ENCODE data around the gene SOX12.
A peak's percentile ranks its signal among the peaks of the same experiment; 100 is the strongest.

Gene SOX12

DNA sequence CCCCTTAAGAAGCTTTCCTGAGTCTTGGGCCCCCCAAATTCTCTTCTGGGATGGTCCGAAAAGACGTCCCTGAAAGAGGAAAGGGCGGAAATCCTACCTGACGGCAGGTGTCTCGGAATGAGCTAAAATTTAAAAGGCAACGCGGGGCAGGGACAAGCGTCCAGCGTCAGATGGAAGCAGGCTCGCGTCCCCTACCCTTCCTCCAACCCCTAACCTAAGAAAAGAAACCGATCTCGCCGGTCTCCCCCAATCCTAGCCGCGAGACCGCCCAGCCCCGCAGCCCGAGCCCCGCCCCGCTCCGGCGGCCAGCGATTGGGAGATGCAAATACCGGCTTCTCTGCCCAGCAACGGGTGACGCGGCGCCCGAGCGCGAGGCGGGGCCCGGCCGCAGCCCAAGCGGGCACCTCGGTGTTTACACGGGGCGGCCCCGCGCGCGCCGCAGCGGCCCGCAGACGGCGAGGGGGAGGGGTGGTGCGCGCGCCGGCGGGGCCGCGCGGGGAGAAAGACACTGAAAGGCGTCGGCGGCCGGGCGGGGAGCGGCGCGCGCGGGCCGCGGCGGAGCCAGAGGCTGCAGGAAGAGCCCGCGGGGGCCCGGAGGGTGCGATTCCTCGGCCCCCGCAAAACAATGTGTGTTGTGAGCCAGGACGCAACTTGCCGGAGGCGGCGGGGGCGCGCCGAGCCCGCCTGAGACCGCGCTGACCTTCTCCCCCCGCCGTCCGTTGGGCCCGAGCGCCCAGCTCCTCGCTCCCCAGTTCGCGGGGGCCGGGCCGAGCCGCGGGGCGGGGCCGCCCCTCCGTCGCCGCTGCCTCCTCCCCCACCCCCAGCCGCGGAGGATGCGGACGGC lies at the start of gene SOX12:
Gene SOX12 (plus strand): TSS at position 508 of the 844 bp plus-strand sequence. CDS start 373 bp downstream, outside the sequence.
- DNase-seq: peak; percentile 79 to 94

DNA sequence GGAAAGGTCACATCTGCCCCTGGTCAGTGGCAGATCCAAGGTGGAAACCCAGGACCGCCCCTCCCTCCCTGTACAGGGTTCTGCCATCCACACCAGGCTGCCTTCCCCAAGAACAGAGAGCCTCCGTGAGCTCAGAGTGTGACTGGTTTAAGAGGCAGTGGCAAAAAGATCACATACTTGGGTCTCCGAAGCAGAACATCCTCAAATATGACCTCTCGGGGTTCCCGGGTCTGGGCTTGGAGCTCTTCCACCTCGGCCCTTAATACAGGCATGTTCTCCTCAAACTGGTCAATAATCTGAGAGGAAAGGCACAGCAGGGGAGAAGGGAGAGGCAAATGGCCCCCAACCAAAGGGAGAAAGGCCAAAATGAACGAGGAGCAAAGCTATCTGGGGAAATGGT lies 49.6 kb upstream of the SOX12 start:
- no peak for DNase-seq

DNA sequence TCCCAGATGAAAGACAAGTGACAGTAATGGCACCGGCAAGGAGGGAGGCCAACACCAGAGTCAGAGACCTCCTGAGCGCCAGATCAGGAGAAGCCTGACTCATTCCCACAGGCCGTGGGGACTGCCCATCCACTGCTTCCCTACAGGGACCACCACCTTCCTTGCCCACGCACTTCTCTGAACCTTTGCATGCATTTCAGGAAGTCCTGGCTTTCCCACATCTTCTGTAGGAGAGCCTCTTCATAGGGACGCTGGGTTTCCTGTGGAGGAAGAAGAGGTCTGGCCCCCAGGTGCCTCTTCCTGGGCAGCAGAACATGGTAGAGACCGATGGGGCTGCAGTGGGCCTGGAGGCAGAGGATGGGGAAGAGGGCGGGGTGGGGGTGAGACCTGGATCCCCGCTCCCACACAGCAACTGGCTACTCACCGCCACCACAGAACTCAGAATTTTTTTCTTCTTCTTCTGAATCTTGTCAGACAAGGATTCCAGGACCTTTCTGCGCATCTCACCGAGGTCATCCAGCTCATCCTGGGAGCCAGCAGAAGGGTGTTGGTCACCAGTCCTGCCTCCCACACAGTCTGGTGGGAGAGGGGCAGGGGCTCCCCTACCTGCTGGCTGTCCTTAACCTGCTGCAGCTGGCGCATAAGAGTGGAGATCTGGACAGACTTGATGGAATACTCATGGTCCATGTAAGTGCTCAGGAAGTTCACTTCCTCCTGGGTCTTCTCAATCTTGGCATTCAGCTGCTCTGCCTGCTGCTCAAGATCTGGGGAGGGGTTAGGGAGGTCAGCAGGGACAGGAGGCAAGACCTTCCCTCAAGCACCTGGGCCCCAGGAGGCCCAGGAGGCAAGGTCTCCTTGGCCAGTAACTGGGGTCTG lies 48.5 kb upstream of the SOX12 start:
- DNase-seq: no peak

DNA sequence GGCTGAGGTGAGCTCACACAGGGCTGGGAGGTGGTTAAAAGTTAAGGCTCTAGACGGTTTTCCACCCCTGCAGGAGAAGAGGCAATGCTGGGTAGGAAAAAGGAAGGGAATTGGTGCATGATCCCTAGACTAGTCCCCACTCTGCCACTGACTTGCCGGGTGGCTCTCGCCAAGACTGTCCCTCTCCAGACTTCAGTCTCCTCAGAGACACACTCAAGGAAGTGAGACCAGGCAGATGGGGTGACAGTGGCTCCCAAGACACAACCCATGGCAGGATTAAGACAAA lies 47.9 kb upstream of the SOX12 start:
- no peak for DNase-seq

DNA sequence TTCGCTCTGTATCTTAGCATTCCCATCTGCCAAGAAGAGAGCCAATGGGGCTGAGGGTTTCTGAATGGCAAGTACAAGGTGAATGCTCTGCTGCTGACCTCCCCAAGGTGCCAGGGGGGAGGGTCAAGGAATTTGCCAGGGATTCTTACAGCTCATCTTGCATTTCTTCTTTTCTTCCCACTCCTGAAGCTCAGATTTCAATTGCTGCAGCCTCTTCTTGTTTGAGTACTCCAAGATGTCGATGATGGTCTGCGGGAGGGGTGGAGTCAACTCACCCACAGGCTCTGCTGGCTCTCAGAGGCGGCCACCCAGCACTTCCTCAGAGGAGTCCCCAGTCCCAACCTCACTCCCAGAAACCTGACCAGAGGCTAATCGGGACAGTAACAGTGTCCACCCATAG lies 47.2 kb upstream of the SOX12 start:
- DNase-seq: no peak

DNA sequence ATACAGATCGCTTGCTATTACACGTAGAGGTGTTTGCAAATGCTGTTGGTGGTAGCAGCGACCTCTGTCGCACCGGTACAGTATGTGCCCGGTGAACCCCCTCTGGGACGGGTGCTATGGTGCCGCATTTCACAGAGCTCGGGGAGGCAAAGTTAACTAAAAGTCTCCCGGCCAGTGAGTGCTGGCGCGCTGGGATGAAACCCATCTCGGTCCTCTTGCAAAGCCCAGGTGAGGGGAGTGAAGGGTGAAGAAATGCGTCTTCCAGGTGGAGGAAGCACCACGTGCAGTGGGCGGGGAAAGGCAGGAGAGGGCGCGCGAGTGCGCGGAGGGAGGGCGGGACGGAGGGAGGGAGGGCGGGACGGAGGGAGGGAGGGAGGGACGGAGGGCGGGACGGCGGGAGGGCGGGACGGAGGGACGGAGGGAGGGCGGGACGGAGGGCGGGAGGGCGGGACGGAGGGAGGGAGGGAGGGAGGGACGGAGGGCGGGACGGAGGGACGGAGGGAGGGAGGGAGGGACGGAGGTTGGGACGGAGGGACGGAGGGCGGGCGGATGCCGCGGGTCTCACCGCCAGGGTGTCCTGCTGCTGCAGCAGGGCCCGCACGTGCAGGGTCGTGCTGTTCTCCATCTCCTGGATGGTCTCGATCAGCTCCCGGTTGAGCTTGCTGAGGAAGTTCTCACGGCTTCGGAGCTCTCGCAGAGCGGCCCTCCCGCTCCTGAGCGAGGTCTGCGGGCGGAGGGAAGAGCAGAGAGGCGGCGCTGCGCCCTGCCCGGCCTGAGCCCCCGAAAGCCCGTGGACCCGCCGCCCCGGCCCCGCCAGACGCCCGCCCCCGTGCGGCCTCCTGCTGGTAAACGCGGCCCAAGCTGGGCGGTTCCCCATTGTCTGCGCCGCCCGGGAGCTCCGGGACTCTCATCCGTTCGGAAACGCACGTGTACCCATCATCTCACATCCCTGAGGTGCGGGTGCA lies 46.5 kb upstream of the SOX12 start:
- DNase-seq: no peak

DNA sequence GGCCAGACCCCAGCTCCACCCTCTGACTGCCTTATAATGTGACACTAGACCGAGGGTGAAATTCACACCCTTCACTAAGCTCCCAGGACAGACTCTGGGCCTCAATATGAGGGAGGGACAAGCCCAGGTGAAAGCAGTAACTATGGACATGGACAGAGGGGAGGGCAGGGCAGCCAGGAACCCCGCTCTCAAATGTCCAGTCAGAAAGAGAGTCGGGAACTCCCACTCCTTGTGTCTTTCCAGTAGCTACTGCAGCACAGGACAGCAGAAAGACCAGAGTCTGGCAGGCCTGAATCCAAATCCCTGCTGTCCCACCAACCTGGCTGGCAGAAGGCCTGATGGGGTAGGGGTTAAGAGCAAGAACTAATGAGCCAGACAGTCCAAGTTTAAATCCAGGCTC lies 41.2 kb upstream of the SOX12 start:
- no peak for DNase-seq

DNA sequence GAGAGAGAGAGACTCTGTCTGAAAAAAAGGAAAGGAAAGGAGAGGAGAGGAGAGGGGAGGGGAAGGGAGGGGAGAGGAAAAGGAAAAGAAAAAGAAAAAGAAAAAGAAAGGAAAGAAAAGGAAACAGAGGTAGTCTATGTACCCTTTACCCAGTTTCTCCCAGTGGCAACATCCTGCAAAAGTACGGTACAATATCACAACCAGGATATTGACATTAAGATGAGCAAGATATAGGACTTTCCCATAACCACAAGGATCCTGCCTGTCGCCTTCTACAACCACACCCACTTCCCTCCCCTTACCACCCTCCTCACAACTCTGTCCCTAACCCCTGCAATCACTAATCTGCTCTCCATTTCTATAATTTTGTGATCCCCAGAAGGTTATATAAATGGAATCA lies 38.8 kb upstream of the SOX12 start:
- DNase-seq: peak; percentile 35 to 37

DNA sequence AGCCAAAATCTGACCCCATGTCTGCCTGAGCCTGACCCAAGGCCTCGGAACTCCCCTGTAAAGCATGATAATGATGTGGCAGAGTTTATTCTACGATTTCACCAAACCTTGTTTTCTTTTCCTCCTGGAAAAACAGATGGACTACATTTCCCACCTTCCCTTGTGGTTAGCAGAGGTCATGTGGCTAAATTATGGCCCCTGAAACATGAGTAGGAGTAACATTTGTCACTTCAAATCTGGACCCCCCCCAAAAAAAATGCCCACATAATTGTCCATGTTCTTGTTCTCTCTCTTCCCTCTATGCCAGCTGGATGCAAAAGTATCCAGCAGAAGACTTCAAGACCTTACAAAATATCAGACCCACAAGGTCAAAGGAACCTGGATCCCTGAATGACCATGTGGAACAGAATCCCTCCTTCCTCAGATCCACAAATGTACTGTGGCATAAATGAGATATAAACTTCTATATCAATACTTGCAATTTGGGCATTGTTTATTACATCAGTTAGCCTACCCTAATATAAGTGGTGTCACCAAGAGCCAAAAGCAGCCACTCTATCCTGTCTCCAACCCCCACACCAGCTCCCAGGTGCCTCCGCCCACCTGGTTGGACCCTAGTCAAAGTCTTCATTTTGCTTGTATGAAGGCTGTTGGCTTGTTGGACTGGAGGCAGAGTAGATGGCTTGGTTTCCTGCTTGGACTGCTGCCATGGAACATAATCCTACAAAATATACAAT lies 36.2 kb upstream of the SOX12 start:
- no peak for DNase-seq

DNA sequence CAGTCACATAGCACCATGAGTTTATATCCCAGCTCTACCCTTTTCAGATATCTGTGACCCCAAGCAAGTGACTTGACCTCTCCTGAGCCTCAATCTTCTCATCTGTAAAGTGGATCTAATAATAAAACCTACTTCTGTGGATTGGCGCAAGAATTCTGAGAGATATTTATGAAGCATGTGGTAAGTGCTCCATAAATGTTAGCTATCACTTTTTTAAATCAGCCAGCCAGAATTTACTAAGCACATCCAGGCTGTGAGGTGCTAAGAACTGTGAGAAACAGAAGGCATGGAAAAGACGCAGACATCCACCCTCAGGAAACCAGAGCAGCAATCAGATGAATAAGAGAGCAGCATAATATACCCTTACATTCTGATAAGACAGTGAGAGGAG lies 35.7 kb upstream of the SOX12 start:
- DNase-seq: no peak

DNA sequence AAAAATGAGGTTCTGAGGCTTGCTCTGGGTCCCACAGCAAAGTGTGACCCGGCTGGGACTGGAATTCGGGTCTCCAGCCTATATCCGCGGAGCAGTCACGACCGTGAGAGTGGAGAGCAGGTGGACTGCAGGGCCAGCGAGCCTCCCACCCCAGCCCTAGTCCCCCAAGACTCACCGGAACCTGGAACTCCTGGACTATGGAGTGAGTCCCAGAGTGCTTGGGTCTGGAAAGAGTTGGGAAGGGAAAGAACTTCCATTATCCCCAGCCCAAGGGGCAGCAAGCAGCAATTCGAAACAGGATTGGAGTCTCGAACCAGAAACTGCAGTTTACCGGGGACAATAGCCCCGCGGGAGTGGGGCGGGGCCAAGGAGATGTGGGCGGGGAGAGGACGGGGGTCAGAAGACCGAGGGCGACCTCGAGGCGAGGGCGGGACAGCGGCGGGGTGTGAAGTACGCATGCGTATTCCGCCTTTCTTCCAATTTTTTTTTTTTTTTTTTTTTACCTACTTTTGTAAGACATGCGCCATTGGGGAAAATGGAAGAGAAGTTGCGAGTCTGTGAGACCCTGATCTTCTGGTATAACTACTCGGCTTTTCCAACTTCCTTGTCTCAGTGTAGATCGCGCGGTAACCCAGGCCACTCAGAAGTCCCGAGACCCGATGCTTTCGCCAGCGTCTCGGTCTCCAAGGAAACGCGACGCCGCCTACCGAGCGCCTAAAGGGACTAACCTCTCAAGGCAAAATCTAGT lies 35.1 kb upstream of the SOX12 start, which contains the start of gene C20orf96:
Gene C20orf96 (minus strand): TSS at position 667 of the 748 bp plus-strand sequence. CDS start 140 bp downstream, at position 527.
- DNase-seq: peak; percentile 91 to 96

DNA sequence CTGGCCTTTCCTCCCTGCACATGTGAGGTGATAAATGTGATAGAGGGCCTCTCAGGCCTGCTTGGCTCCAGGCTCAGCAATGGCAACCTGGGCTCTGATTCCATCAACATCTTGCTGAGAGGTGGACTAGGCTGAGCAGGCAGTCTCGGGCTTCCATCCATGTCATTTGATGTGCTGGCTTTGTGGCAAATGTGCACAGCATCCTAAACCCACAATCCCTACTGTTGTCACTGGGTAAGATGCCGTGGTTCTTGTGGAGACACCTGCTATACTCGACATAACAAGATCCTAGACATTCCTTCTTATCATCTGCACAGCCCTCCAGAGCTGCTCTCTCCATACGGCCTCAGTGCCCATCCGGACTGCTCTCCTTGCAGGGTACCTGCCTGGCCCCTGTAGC lies 30.8 kb upstream of the SOX12 start:
- no peak for DNase-seq

DNA sequence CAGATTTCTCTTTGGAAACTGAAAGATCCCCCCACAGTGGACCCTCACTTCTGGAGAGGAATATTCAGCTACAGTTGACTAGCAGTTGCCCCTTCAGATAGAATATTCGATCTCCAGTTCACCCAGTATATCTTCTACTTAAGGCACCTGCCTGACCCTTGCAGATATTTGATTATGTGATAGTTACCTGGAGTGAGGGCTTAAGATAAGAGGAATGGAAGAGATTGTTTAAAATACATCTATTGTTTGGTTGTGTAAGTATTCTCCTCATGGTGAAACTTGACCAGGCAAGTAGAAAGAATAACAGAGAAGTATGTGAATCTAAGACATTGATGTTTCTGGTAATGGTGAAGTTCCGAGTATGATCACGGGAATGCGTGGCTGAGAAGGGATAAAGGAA lies 29.5 kb upstream of the SOX12 start:
- DNase-seq: no peak

DNA sequence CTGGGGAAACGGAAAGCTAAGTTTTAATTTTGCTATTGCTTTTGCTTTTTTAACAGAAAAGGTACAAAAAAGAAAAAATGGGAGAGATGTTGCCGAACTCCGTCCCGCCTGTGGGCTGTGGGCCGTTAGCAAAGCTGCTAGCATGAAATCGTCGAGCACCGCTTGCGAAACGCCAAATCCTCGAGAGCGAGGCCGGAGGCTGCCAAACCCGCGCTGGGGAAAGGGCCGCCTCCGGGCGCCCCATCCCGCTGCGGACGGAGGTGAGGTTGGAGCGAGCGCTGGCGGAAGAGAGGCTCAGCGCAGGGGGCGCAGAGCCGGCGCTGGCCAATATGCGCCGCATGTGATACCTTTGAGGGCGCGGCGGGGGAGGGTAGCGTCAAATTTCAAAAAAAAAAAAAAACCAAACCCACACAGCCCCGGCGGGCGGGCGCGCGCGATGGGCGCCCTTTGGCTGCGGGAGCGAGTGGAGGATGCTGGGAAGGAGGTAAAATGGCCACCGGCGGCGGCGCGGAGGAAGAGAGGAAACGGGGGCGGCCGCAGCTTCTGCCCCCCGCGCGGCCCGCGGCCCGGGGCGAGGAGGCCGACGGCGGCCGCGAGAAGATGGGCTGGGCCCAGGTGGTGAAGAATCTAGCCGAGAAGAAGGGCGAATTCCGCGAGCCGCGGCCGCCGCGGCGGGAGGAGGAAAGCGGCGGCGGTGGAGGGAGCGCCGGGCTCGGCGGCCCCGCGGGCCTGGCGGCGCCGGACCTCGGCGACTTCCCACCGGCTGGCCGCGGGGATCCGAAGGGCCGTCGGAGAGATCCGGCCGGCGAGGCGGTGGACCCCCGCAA lies 28.0 kb upstream of the SOX12 start, which contains the start of gene ZCCHC3:
Gene ZCCHC3 (plus strand): TSS at position 473 of the 827 bp plus-strand sequence. CDS start 17 bp downstream, at position 490.
- DNase-seq: peak; percentile 88 to 91

DNA sequence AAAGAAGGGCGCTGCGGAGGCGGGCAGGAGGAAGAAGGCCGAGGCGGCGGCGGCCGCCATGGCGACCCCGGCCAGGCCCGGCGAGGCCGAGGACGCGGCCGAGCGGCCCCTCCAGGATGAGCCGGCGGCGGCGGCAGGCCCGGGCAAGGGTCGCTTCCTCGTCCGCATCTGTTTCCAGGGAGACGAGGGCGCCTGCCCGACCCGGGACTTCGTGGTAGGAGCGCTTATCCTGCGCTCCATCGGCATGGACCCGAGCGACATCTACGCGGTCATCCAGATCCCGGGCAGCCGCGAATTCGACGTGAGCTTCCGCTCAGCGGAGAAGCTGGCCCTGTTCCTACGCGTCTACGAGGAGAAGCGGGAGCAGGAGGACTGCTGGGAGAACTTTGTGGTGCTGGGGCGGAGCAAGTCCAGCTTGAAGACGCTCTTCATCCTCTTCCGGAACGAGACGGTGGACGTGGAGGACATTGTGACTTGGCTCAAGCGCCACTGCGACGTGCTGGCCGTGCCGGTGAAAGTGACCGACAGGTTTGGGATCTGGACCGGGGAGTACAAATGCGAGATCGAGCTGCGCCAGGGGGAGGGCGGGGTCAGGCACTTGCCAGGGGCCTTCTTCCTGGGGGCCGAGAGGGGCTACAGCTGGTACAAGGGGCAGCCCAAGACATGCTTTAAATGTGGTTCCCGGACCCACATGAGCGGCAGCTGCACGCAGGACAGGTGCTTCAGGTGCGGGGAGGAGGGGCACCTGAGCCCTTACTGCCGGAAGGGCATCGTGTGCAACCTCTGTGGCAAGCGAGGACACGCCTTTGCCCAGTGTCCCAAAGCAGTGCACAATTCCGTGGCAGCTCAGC lies 27.2 kb upstream of the SOX12 start:
- DNase-seq: peak; percentile 65 to 71

DNA sequence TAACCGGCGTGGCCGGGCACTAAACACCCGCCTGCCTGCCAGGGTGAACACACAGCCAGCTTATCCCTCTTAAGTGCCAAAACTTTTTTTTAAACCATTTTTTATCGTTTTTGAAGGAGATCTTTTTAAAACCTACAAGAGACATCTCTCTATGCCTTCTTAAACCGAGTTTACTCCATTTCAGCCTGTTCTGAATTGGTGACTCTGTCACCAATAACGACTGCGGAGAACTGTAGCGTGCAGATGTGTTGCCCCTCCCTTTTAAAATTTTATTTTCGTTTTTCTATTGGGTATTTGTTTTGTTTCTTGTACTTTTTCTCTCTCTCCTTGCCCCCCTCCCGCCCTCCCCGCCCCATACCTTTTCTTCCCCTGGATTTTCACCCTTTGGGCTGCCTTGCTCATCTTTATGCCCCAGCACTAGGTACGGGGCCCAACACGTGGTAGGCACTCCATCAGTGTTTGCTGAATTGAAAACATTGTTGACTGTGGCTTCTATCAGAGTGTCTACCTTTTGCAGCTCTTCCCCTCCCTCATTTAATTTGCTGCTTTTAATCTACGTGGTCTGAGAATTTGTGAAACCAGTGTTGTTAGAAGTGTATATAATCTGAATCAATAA lies 26.5 kb upstream of the SOX12 start:
- no peak for DNase-seq

DNA sequence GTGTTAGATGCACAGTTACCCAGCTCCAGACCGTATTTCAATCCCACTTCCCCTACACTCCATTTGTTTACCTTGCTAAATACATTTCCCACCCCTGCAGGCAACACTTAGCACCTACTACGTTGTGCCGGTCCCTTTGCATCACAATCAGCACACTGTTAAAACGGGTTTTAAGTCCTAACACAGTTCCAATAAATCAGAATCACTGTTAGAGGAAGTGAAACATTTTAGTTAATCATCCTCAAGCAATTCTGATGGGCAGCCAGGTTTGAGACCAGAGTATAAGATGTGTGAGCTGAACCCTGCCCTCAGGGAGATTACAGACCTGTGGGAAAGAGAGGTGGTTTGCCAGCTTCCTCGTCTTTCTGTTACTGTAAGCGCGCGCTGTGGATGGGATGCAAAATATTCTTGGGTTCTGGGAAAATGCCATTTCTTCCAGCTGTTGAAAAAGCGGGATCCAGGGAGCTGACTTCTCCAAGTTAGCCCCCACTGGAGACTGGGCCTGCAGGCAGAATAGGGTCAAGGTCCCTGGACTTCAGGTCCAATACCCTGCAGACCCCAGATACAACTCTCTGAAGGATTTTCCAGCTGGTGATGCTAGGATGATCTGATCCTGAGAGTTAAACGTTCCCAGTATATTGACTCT lies 24.9 kb upstream of the SOX12 start:
- DNase-seq: no peak

Measured in inflammatory macrophage treated with lipopolysaccharide for 1 hour (primary cell).